Adipocyte (in vitro differentiated cells): ENCODE data around the gene KCNMA1.

Source experiments
- DNase-seq: peaks from one replicate; pipeline ENCODE4 v3.0.0-alpha.2; 2015; ENCODE audit warnings: low read depth
- H3K27me3 ChIP-seq: replicated peaks from 2 replicates; pipeline ENCODE4 v1.7.0; 2013; ENCODE audit warnings: mild to moderate bottlenecking, low read length, moderate library complexity; ENCODE audit not compliant: control insufficient read depth, insufficient read depth
- H3K36me3 ChIP-seq: 2 replicates; pipeline ENCODE4 v1.7.0; 2013; ENCODE audit warnings: low read length, mild to moderate bottlenecking, moderate library complexity; ENCODE audit not compliant: control insufficient read depth, insufficient read depth, severe bottlenecking
- H3K4me1 ChIP-seq: 2 replicates; pipeline ENCODE4 v1.7.0; 2013; ENCODE audit warnings: mild to moderate bottlenecking, low read length, moderate library complexity; ENCODE audit not compliant: control insufficient read depth, insufficient read depth
- H3K4me3 ChIP-seq: 2 replicates; pipeline ENCODE4 v1.7.0; 2013; ENCODE audit warnings: mild to moderate bottlenecking, low read length, moderate library complexity
- H3K9ac ChIP-seq: 2 replicates; pipeline ENCODE4 v1.7.0; 2013; ENCODE audit warnings: mild to moderate bottlenecking, low read length, moderate library complexity
- H3K9me3 ChIP-seq: 2 replicates; pipeline ENCODE4 v1.7.0; 2013; ENCODE audit warnings: mild to moderate bottlenecking, low read length, moderate library complexity; ENCODE audit not compliant: control insufficient read depth

KCNMA1 gene

GRCh38 chr10:77310288-77310840, 327.2 kb downstream of the KCNMA1 start:
- DNase-seq = no peak
- Histone ChIP-seq H3K36me3 (no peaks in the 10 kb centered on the region), H3K9ac (no peak overlapping the region), H3K4me3 (no peak overlapping the region), H3K9me3 (no peaks in the 10 kb centered on the region), H3K4me1 (no peaks in the 10 kb centered on the region), H3K27me3 (no peaks in the 10 kb centered on the region)

- no peaks in the 10 kb centered on the region for H3K27me3 ChIP-seq
- H3K4me1 ChIP-seq = no peaks in the 10 kb centered on the region
- H3K9ac ChIP-seq = no peak overlapping the region
- no peak for DNase-seq
- H3K4me3 ChIP-seq = no peak overlapping the region
- H3K36me3 ChIP-seq = no peaks in the 10 kb centered on the region
- H3K9me3 ChIP-seq = no peaks in the 10 kb centered on the region
Measured at GRCh38 chr10:77309509-77309908, 328.1 kb downstream of the KCNMA1 start.

- Histone ChIP-seq H3K9me3 (no peaks in the 10 kb centered on the region), H3K27me3 (no peaks in the 10 kb centered on the region), H3K36me3 (no peaks in the 10 kb centered on the region), H3K4me1 (no peaks in the 10 kb centered on the region), H3K9ac (no peak overlapping the region), H3K4me3 (no peak overlapping the region)
- no peak for DNase-seq
Measured at GRCh38 chr10:77309092-77309491, 328.5 kb downstream of the KCNMA1 start.

- H3K9me3 ChIP-seq = no peaks in the 10 kb centered on the region
- no peaks in the 10 kb centered on the region for H3K36me3 ChIP-seq
- no peak overlapping the region for H3K4me3 ChIP-seq
- DNase-seq = no peak
- H3K9ac ChIP-seq = no peak overlapping the region
- no peaks in the 10 kb centered on the region for H3K4me1 ChIP-seq
- H3K27me3 ChIP-seq = no peaks in the 10 kb centered on the region
Measured at GRCh38 chr10:77308084-77308732, 329.4 kb downstream of the KCNMA1 start.

- no peak overlapping the region for H3K4me3 ChIP-seq
- no peaks in the 10 kb centered on the region for H3K27me3 ChIP-seq
- H3K36me3 ChIP-seq = no peaks in the 10 kb centered on the region
- H3K4me1 ChIP-seq = peaks cover under 1% of the 10 kb centered on the region
- no peaks in the 10 kb centered on the region for H3K9me3 ChIP-seq
- DNase-seq = no peak
- H3K9ac ChIP-seq = no peak overlapping the region
Measured at GRCh38 chr10:77306666-77307065, 330.9 kb downstream of the KCNMA1 start.

GRCh38 chr10:77305650-77306632, 331.7 kb downstream of the KCNMA1 start:
- no peaks in the 10 kb centered on the region for H3K36me3 ChIP-seq
- H3K9me3 ChIP-seq = no peaks in the 10 kb centered on the region
- no peaks in the 10 kb centered on the region for H3K27me3 ChIP-seq
- H3K4me1 ChIP-seq = peaks cover 8% of the 10 kb centered on the region
- no peak overlapping the region for H3K9ac ChIP-seq
- peak; percentile 64 for DNase-seq
- no peak overlapping the region for H3K4me3 ChIP-seq

- Histone ChIP-seq H3K4me3 (no peak overlapping the region), H3K36me3 (no peaks in the 10 kb centered on the region), H3K4me1 (peaks cover 12% of the 10 kb centered on the region), H3K9ac (no peak overlapping the region), H3K9me3 (no peaks in the 10 kb centered on the region), H3K27me3 (no peaks in the 10 kb centered on the region)
- no peak for DNase-seq
Measured at GRCh38 chr10:77304192-77304591, 333.4 kb downstream of the KCNMA1 start.

GRCh38 chr10:77301305-77301730, 336.3 kb downstream of the KCNMA1 start:
- no peak overlapping the region for H3K9ac ChIP-seq
- peaks cover 12% of the 10 kb centered on the region for H3K4me1 ChIP-seq
- H3K9me3 ChIP-seq = no peaks in the 10 kb centered on the region
- no peaks in the 10 kb centered on the region for H3K36me3 ChIP-seq
- no peak overlapping the region for H3K4me3 ChIP-seq
- no peaks in the 10 kb centered on the region for H3K27me3 ChIP-seq
- DNase-seq = peak; percentile 68

GRCh38 chr10:77300682-77301302, 336.8 kb downstream of the KCNMA1 start:
- DNase-seq = no peak
- peaks cover 12% of the 10 kb centered on the region for H3K4me1 ChIP-seq

GRCh38 chr10:77299320-77299719, 338.3 kb downstream of the KCNMA1 start:
- no peaks in the 10 kb centered on the region for H3K9me3 ChIP-seq
- no peaks in the 10 kb centered on the region for H3K36me3 ChIP-seq
- no peak overlapping the region for H3K9ac ChIP-seq
- no peaks in the 10 kb centered on the region for H3K27me3 ChIP-seq
- no peak for DNase-seq
- peaks cover 13% of the 10 kb centered on the region for H3K4me1 ChIP-seq
- H3K4me3 ChIP-seq = no peak overlapping the region

More at GRCh38 chr10:77300682-77301302, 336.8 kb downstream of the KCNMA1 start:
- Histone ChIP-seq H3K4me3 (no peak overlapping the region), H3K36me3 (no peaks in the 10 kb centered on the region), H3K9me3 (no peaks in the 10 kb centered on the region), H3K9ac (no peak overlapping the region), H3K27me3 (no peaks in the 10 kb centered on the region)

- Histone ChIP-seq H3K9me3 (no peaks in the 10 kb centered on the region), H3K36me3 (no peaks in the 10 kb centered on the region), H3K4me3 (no peak overlapping the region), H3K4me1 (peaks cover 29% of the 10 kb centered on the region), H3K27me3 (no peaks in the 10 kb centered on the region), H3K9ac (no peak overlapping the region)
- DNase-seq = no peak
Measured at GRCh38 chr10:77297393-77297739, 340.2 kb downstream of the KCNMA1 start.
